HG03521 (cell line): Measurements from ENCODE around the gene MYL5.
"Not testable (repeated sequence)": the region's sequence is repeated elsewhere in the genome, so short reads cannot be mapped to it uniquely, and the experiment has no call there.

Experiments used
- ATAC-seq: cut with Tn5 transposase; IDR thresholded peaks from one replicate; pipeline ENCODE4 v1.9.1; 2021; ENCODE audit warnings: mild to moderate bottlenecking, moderate library complexity; ENCODE audit not compliant: unreplicated experiment

MYL5 gene

DNA sequence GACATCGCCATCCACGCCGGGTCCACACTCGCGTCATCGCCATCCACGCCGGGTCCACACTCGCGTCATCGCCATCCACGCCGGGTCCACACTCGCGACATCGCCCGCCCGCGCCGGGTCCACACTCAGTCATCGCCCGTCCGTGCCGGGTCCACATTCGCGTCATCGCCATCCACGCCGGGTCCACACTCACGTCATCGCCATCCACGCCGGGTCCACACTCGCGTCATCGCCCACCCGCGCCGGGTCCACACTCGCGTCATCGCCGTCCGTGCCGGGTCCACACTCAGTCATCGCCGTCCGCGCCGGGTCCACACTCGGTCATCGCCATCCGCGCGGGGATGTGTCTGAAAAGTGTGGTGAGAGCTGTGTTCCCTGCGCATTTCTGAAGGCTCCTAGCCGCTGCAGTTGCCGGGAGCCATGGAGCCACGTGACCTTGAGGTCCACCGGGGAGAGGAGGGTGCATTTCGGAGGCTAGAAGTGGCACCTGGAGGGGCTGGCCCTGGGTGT lies 48.6 kb downstream of the MYL5 start:
- no peak for ATAC-seq

DNA sequence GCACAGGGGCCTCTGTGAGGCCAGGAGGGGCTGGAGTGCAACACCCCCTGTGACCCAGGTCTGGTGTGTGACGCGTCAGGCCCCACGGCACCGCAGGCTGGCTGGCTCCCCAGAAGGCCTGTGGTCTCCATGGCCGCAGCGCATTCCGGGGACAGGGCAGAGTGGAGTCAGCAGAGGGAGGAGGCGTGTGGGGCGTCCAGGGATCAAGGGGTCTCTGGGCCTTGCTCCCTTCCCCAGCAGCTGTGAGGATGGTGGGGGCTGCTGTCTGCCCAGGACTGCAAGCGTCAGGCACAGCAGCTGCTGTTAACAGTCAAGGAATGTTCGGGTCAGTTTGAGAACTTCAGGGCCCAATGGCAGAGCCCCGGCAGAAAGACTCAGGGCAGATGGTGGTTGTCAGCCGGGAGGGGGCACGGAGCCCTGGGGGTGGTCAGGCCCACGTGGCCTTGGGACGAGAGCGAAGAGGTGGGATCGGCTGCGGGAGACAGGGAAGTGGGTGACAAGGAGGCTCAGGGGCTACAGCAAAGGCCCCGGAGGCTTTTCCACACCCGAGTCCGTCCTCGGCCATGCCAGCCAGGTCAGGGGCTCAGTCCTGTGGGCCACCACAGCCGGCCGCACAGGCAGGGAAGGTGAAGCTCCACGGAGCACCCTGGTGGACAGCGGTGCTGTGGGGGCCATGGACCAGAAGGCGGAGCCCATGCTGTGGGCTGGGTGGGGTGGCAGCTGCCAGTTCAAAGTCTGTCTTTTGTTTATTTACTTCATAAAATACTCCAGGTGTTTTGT lies 49.6 kb downstream of the MYL5 start:
- no peak for ATAC-seq

DNA sequence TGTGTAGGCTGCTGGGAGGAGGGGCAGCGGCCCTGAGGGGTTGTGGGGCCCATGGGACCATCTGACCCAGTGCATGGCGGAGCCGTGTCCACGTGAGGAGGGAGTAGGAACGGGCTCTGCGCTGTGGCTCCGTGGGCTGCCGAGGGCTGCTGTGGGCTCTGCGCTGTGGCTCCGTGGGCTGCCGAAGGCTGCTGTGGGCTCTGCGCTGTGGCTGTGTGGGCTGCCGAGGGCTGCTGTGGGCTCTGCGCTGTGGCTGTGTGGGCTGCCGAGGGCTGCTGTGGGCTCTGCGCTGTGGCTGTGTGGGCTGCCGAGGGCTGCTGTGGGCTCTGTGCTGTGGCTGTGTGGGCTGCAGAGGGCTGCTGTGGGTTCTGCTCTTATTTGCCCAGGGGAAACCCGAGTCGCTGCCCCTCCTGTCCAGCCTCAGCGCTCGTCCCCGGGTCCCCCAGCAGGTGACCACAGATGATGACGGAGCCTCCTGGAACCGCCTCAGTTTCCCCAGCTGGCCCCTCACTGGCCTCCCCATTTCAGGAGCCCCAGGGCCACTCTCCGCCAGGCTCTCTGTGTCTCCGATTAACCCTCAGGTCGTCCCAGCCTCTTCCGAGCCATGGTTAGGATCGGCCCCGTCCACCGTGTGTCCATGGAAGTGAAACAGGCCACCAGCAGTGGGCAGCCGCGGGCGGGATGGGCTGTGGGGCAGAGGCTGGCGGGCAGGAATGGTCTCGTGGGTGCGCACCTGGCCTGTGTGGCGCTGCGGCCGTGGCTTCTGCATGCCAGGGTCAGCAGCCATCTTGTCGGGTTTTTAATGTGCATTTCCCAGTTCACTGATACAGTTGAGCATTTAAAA lies 51.3 kb downstream of the MYL5 start:
- no peak for ATAC-seq

DNA sequence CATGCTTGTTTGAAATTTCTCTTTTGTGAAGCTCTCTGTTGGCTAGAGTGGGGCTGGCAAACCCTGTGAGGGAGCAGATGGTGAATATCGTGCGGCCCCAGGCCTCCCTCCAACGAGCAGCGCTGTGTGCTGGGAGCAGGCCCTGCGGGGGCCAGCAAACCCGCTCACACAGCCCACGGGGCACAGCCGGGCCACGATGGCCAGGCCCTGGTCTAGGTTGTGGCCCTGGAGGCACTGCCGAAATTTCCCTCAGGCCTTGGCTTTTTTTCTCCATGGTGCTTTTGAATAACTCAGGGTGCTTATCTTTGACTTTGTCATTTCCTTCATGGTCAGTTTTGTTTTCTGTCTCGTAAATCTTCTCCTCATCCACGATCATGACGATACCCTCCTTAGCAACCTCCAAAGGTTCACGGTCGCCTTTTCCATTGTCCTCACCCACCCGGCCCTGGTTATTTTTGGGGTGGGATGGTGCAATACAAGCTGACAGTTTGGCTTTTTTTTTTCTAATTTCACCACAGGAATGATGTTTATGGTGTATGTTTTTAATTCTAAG lies 52.0 kb downstream of the MYL5 start:
- ATAC-seq = no peak

DNA sequence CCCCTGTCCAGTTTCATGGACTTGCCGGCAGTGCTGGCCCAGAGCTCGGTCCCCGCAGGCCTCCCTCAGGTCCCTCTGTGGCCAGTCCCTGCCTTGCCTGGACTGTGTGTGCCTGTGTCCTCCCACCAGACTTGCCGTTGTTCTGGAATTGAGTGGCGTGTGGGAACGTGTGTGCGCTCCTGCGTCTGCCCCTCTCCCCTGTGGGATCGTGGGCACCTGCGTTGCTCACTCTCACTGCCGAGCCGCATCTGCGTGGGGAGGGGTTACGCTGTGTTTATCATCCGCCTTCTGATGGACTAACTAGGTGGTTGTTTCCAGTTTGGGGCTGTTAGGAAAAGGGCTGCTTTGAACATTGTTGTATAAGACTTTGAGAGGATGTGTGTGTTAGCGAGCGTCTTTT lies 52.5 kb downstream of the MYL5 start:
- ATAC-seq = no peak

DNA sequence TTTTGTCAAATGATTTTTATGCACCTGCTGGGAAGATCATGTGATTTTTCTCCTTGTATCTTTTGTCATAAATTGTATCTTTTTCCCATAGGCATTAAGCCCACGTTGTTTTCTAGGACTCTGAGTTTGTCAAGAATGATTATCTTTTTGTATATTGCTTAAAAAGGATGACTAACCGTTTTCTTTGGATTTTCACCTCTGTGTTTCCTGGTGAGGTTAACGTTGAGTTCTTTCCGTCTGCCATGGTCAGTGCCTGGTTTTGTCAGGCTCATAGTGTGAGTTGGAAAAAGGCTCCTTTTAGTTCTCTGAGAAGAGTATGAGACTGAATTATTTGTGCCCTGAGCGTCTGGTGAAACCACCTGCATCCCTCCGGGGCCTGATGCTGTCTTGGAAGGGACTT lies 53.2 kb downstream of the MYL5 start:
- no peak for ATAC-seq

DNA sequence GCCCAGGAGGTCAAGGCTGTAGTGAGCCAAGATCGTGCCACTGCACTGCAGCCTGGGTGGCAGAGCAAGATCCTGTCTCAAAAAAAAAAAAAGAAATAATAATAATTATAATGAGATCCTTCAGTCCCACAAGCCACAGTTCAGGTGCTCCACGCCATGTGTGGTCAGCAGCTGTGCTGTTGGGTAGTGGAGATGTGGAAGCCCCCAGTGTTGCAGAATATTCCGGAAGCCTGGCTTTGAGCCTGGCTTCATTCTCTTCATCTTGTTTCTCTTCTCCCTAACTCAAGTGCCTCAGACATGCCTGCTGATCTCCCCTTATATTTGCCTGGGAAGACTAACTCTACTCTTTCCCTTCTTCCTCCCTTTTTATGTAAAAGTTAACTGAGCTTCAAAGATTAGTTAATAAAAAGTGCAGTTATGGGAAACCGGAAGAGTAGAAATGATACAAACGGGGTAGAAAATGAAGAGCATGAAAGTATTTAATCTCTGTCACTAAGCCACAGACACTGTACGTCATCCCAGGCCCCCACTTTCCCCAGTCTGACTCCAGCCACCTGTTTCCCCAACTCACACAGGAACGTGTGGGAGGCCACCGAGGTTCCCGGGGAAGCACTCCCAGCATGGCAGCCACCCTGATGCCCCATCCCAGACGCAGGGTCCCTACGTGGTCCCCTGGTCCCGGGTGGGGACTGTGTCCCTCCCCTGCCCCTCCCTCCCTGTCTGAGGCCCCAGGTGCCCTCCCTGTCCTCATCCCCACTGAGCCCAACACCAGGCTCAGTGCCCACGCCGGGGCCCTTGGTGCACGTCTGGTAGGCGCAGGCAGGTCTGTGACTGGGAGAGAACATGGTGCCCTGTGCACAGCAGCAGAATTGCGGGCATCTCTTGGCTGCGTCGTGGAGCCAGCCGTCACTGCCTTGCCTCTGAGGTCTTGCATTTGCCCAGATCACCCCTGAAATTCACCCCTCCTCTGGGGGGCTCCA lies 55.3 kb downstream of the MYL5 start:
- ATAC-seq = no peak

DNA sequence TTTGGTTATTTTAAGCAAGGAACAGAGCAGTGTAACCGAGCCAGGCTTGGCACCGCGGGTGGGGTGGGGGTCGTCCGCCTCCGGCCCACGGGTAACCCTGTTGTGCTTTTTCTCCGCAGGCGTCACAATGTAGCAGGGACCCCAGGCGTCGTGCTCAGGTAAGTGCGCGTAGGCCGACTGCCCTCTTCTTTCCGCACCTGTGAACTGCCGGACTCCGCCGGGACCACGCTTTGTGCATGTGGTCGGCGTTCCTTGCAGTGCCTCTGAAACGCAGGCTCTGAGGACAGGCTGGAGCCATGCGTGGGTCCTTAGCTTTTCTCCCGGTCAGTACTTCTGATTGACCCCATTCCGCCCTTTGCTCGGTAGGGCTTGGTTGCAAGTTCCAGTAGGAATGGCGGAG lies 56.2 kb downstream of the MYL5 start:
- ATAC-seq = no peak

DNA sequence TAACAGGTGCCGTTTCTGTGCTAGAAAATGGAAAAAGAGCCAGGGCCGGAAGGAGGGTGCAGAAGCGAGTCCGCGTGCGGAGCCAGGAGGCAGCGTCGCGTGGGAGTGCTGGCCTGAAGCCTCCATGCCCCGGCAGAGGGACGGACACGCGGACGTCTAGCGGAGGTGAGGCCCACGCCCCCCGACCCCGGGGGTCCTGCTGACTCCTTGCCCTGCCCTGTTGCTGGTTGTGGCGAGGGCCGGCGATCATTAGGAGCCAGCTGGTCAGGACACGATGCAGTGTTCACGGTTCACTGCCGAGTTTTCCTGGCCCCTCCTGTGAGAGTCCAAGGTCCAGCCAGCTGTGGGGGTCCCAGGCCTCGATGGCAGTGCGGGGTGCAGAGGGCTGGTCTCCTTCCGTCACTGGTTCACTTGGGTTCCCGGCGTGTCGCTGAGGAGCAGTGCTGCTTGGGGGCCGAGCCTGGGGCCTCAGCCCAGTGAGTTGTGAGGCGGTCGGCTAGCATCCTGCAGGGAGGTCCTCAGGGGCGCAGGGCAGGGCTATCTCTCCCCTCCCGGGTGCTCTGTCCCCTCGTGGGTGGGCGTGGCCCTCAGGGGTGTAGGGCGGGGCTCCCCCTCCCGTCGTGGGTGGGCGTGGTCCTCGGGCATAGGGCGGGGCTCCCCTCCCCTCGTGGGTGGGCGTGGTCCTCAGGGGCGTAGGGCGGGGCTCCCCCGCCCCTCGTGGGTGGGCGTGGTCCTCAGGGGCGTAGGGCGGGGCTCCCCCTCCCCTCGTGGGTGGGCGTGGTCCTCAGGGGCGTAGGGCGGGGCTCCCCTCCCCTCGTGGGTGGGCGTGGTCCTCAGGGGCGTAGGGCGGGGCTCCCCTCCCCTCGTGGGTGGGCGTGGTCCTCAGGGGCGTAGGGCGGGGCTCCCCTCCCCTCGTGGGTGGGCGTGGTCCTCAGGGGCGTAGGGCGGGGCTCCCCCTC lies 56.9 kb downstream of the MYL5 start:
- not testable (repeated sequence) for ATAC-seq
